Testis (tissue), 2 donors: ENCODE results near the gene VEGFA.

ENCODE experiments used
- POLR2A ChIP-seq: fragments of 450-650 bp; IDR thresholded peaks from one replicate; pipeline ENCODE4 v1.6.1; 2017; ENCODE audit warnings: antibody characterized with exemption, mild to moderate bottlenecking, moderate library complexity
- TF ChIP-seq, protein P1 (sequence below), 3 experiments: fragments of 450-650 bp in 2 of 3; fragments of 200-600 bp in 1 of 3; sonication (generic) in 1 of 3; IDR thresholded peaks; one replicate each; pipeline ENCODE4 v1.5.1; 2016 to 2019; ENCODE audit warnings: antibody characterized with exemption in 3 of 3, mild to moderate bottlenecking in 2 of 3, moderate library complexity in 1 of 3

DNA sequence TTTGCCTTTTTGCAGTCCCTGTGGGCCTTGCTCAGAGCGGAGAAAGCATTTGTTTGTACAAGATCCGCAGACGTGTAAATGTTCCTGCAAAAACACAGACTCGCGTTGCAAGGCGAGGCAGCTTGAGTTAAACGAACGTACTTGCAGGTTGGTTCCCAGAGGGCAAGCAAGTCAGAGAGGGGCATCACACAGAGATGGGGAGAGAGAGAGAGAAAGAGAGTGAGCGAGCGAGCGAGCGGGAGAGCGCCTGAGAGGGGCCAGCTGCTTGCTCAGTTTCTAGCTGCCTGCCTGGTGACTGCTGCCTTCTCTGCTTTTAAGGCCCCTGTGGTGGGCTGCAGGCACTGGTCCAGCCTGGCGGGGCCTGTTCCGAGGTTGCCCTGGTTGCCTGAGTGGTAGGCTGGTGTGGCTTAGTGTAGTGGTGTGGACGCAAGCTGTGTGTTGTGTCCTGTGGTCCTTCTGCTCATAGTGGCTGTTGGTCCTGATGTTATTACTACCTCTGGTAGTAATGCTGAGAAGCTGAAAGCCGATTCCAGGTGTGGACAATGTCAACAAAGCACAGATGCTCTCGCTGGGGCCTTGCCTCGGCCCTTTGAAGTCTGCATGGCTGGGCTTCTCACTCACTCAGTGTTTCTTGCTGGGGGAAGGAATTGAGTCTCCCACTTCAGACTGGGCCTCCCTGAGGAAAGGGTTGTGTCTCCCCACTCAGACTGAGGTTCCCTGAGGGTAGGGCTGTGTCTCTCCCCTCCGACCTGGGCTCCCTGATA lies 12.1 kb downstream of the VEGFA start:
- TF ChIP-seq POLR2A: no peak
- TF ChIP-seq, protein P1, sequence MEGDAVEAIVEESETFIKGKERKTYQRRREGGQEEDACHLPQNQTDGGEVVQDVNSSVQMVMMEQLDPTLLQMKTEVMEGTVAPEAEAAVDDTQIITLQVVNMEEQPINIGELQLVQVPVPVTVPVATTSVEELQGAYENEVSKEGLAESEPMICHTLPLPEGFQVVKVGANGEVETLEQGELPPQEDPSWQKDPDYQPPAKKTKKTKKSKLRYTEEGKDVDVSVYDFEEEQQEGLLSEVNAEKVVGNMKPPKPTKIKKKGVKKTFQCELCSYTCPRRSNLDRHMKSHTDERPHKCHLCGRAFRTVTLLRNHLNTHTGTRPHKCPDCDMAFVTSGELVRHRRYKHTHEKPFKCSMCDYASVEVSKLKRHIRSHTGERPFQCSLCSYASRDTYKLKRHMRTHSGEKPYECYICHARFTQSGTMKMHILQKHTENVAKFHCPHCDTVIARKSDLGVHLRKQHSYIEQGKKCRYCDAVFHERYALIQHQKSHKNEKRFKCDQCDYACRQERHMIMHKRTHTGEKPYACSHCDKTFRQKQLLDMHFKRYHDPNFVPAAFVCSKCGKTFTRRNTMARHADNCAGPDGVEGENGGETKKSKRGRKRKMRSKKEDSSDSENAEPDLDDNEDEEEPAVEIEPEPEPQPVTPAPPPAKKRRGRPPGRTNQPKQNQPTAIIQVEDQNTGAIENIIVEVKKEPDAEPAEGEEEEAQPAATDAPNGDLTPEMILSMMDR (IDR thresholded peaks at IDR 0.05): no peak
